ENCODE measurements around the gene RAB5IF.

- no peak for TF ChIP-seq CTCF (IDR thresholded peaks at IDR 0.05)
- no peak for TF ChIP-seq EZH2 (IDR thresholded peaks at IDR 0.05; ENCODE audit: borderline replicate concordance, insufficient read depth, low read depth, low read length, poor library complexity, severe bottlenecking)
Observed at GRCh38 chr20:36579996-36580545, 25.5 kb upstream of the RAB5IF start.
